ENCODE results near the gene LRRC31. TPM values are rescaled to one million over a fixed set of nuclear protein-coding genes. Genes with fewer than 3 reads are reported as not detected.

Gene LRRC31
- total RNA-seq, 1 experiment from 2014 or later, result not detected

GRCh38 chr3:169822091-169822490 is 47.6 kb downstream of the LRRC31 start:
- H3K27ac ChIP-seq (ENCODE audit: low read depth, low read length, poor library complexity, severe bottlenecking), result no peak overlapping the region
- intact Hi-C loops (cut with micrococcal nuclease; ENCODE audit: unreplicated experiment), result no loop called here
- CTCF ChIA-PET, result no interaction called here
- POLR2A ChIA-PET (ENCODE audit: low non-redundant PET), result no interaction called here
- no peak for DNase-seq (ENCODE audit: low spot score)
- no peaks in the 10 kb centered on the region for H3K27me3 ChIP-seq (replicated peaks; ENCODE audit: insufficient read depth, low read depth, low read length, poor library complexity)
- H3K9me3 ChIP-seq (ENCODE audit: low read depth, low read length, poor library complexity, severe bottlenecking), result no peaks in the 10 kb centered on the region
- TF ChIP-seq CTCF (conservative IDR thresholded peaks at IDR 0.05; ENCODE audit: low read depth, low read length) (no peak), EZH2 (IDR thresholded peaks at IDR 0.05; ENCODE audit: borderline replicate concordance, low read depth, low read length, poor library complexity, severe bottlenecking) (no peak)
- BruUV-seq (replicated peaks), result no TSS peak
- H3K4me1 ChIP-seq (ENCODE audit: insufficient read depth, low read length, poor library complexity, severe bottlenecking), result no peaks in the 10 kb centered on the region
- no peaks in the 10 kb centered on the region for H3K36me3 ChIP-seq (ENCODE audit: insufficient read depth, low read length, poor library complexity, severe bottlenecking)
- no peak overlapping the region for H3K4me3 ChIP-seq (ENCODE audit: low read depth, low read length, poor library complexity, severe bottlenecking)

- Histone ChIP-seq H3K9me3 (ENCODE audit: low read depth, low read length, poor library complexity, severe bottlenecking) (no peaks in the 10 kb centered on the region), H3K4me3 (ENCODE audit: low read depth, low read length, poor library complexity, severe bottlenecking) (no peak overlapping the region), H3K4me1 (ENCODE audit: insufficient read depth, low read length, poor library complexity, severe bottlenecking) (no peaks in the 10 kb centered on the region), H3K36me3 (ENCODE audit: insufficient read depth, low read length, poor library complexity, severe bottlenecking) (no peaks in the 10 kb centered on the region), H3K27me3 (replicated peaks; ENCODE audit: insufficient read depth, low read depth, low read length, poor library complexity) (no peaks in the 10 kb centered on the region), H3K27ac (ENCODE audit: low read depth, low read length, poor library complexity, severe bottlenecking) (no peak overlapping the region)
- no peak for TF ChIP-seq EZH2 (IDR thresholded peaks at IDR 0.05; ENCODE audit: borderline replicate concordance, low read depth, low read length, poor library complexity, severe bottlenecking)
- no peak for TF ChIP-seq CTCF (conservative IDR thresholded peaks at IDR 0.05; ENCODE audit: low read depth, low read length)
- ChIA-PET CTCF (no interaction called here), POLR2A (ENCODE audit: low non-redundant PET) (no interaction called here)
- no TSS peak for BruUV-seq (replicated peaks)
- intact Hi-C loops (cut with micrococcal nuclease; ENCODE audit: unreplicated experiment), result no loop called here
- DNase-seq (ENCODE audit: low spot score), result no peak
Measured at GRCh38 chr3:169818316-169818715, 51.4 kb downstream of the LRRC31 start.

- ChIA-PET POLR2A (ENCODE audit: low non-redundant PET) (no interaction called here), CTCF (no interaction called here)
- H3K9me3 ChIP-seq (ENCODE audit: low read depth, low read length, poor library complexity, severe bottlenecking), result no peaks in the 10 kb centered on the region
- BruUV-seq (replicated peaks), result no TSS peak
- H3K4me1 ChIP-seq (ENCODE audit: insufficient read depth, low read length, poor library complexity, severe bottlenecking), result peaks cover 5% of the 10 kb centered on the region
- H3K4me3 ChIP-seq (ENCODE audit: low read depth, low read length, poor library complexity, severe bottlenecking), result no peak overlapping the region
- no peak for TF ChIP-seq CTCF (conservative IDR thresholded peaks at IDR 0.05; ENCODE audit: low read depth, low read length)
- no peak for TF ChIP-seq EZH2 (IDR thresholded peaks at IDR 0.05; ENCODE audit: borderline replicate concordance, low read depth, low read length, poor library complexity, severe bottlenecking)
- intact Hi-C loops (cut with micrococcal nuclease; ENCODE audit: unreplicated experiment), result no loop called here
- no peak for DNase-seq (ENCODE audit: low spot score)
- no peaks in the 10 kb centered on the region for H3K36me3 ChIP-seq (ENCODE audit: insufficient read depth, low read length, poor library complexity, severe bottlenecking)
- no peaks in the 10 kb centered on the region for H3K27me3 ChIP-seq (replicated peaks; ENCODE audit: insufficient read depth, low read depth, low read length, poor library complexity)
- H3K27ac ChIP-seq (ENCODE audit: low read depth, low read length, poor library complexity, severe bottlenecking), result no peak overlapping the region
Measured at GRCh38 chr3:169815590-169816150, 54.1 kb downstream of the LRRC31 start.

All from A673 (cell line).